Measurements from ENCODE around the gene HDC.

HDC gene

GRCh38 chr15:50252556-50252955 is 13.0 kb downstream of the HDC start:
- no peak for DNase-seq (ENCODE audit: low read depth)

DNA sequence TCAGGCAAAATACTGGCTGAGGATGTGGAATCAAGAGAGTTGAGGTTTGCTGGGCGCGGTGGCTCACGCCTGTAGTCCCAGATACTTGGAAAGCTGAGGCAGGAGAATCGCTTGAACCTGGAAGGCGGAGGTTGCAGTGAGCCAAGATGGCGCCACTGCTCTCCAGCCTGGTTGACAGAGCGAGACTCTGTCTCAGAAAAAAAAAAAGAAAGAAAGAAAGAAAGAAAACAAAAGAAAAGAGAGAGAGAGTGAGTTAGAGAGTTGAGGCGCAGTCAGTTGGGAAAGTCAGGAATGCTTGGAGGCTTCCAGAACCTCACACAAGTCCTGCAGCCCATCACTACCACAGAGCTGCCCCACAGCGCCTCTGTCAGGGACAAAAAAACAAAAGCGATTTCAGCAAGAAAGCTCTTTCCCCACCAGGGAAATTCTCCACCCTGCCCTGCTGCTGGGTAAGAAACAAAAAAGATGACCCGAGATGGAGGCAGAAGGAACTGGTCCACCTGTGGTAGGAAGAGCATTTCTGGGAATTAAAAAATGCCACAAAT is 13.8 kb downstream of the HDC start:
- no peak for DNase-seq (ENCODE audit: low read depth)

DNA sequence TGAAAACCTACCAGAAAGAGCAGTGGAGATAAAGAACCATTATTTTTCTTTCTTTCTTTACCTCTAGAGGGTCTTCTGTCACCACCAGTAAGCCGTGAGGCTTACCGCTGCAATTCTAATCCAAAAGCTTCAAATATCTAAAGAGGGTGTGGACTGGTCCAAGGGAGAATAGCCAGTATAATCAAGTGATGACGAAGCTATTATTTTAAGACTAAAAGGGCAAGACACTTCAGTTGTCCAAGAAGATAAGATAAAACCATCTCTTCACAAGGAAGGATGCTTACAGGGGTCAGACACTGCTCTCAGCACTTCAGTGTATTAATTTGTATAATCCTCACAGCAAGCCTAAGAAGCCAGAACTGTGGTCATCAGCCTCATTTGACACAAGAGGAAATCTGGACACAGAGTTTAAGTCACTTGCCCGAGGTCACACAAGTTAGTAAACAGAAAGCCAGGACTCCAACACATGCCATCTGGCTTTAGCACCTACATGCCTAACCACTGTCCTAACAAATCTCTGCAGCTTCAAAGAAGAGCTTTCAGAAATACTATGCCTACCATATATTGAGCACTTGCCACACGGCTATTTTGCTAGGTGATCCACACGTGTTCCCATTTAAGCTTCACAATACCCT is 14.6 kb downstream of the HDC start:
- DNase-seq (ENCODE audit: low read depth): no peak

- DNase-seq (ENCODE audit: low read depth): no peak
These were observed 15.8 kb downstream of the HDC start for GRCh38 chr15:50249704-50250103.

DNA sequence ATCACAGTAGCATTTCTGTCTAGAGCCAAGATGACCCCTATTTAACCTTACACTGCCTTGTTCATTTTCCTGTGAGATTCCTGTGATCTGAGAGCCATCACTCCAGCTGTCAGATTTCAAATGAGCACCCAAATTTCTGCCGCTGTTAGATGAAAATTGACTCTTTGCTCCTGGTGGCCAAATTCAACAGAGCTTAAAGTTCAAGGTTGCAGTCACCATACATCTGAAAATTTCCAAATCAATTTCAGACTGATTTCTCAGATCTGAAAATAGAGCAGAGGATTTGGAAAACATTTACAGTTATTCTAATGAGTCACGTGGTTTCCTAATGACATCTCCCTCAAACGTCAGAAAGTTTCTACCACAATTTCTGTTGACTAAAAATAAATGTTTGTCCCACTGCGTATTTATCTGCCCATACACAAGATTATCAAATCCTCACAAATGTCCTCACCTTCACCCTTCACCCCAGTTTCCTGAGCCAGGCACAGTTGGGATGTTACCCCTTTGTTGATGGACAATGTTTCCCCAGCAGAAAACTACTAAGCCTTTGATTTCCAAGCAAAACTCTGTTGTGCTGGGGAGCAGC is 16.4 kb downstream of the HDC start:
- no peak for DNase-seq (ENCODE audit: low read depth)

GRCh38 chr15:50247819-50248655 is 17.5 kb downstream of the HDC start:
- DNase-seq (ENCODE audit: low read depth): no peak

DNA sequence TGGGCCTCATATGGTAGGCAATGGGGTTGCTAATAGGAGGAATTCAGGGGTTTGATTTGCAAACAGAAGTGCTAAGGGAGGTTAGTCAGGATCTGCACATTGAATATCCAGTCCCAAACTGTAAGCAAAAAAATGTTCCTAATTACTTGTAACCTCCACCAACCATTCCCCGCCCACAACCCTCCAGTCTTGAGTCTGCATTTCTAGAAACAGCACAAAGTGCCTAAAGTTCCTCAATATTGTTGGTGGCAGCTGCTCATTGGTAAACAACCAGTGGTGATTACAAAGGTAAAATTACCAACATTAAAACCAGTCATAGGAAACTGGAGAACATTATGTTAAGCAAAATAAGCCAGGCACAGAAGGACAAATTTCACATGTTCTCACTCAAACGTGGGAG is 18.9 kb downstream of the HDC start:
- no peak for DNase-seq (ENCODE audit: low read depth)

DNA sequence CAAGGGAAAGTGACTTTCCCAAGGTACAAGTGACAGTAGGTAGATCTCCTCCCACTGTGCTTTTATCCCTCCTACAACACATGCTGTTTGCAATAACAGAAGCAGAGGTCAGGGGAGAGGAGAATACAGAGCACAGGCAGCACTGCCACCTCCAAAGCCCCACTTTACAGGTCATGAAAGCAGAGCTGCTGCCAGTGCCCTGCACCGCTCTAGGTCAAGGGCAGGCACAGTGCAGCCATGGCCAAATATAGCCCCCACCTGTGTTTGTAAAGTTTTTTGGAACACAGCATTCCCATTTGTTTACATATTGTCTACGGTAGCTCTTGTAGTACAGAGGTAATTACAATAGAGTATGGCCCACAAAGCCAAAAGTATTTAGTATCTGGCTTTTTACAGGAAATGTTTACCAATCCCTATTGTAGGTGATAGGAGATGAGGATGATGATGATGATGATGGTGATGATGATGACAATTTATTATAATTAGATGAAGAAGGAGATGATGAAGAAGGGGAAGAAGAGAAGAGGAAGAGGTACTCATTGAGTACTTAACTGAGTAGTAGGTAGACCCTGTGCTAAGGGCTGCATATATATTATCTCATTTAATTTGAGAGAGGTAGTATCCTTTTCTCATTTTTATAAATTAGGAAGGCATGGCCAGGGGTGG is 20.4 kb downstream of the HDC start:
- no peak for DNase-seq (ENCODE audit: low read depth)

- no peak for DNase-seq (ENCODE audit: low read depth)
These were observed 21.4 kb downstream of the HDC start for GRCh38 chr15:50244153-50244552.

DNA sequence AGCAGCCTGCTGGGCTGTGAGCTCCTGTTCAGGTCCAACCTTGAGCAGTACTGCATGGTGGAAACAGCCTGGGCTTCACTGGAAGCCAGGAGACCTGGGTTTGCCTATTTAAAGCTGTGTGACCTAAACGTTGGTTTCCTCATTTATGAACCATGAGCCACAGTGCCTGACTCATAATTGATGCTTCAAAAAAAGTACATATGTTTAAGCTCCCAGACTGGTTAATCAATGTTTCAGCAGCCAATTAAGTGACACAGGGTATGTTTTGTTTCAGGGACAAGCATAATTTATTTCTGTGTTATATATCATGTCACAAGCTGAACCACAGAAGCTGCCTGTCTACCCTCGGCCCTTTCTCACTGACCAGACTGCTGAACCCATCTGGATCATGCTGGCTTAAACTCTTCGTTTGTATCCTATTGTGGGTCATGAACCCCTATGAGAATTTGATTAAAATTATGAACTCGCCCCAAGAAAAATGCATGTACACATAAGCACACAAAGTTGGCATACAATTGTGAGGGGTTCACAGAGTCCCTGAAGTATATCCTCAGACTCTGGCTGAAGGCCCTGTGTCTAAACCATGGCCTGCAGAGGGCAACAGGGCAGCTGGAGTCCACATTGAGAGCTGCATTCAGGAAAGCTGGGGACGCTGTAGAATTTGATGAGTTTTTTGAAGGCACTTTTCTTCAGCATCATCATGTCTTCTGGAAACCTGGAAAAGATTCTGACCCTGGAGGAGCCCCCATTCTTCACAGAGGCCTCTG is 23.7 kb downstream of the HDC start:
- no peak for DNase-seq (ENCODE audit: low read depth)

DNA sequence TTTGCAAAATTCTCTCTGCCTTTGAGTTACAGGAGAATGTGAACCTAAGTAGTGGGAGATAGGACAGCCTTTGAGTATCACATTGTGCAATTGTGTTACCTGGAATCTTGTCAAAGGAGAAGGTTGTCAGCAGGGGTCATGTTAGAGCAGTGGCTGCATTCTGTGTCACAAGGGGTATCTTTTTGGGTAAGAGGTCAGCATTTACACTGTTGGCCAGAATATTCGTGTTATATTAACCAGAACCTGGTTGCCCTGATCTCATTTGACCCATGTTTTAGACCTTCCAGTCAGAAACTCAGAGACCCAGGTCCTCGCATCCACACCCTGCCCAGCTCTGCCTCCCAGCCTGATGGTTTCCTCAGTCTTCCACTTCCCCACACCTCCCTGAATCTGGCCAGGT is 27.3 kb downstream of the HDC start:
- no peak for DNase-seq (ENCODE audit: low read depth)

DNA sequence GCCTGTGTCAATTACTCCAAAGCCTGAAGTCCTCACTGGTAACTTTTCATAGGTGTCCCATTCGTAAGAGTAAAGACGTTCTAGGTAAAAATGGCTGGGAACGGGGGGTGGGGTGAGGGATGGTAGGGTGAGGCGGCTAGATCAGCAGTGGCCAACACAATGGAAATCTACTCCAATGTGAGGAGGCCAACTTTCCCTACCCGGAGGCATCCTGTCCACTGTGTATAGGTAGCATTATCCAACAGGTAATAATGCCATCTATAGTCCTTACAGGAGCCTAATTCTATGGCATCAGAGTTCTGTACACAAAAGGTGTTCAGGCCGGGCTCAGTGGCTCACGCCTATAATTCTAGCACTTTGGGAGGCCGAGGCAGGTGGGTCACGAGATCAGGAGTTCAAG is 29.1 kb downstream of the HDC start:
- DNase-seq (ENCODE audit: low read depth): no peak

DNA sequence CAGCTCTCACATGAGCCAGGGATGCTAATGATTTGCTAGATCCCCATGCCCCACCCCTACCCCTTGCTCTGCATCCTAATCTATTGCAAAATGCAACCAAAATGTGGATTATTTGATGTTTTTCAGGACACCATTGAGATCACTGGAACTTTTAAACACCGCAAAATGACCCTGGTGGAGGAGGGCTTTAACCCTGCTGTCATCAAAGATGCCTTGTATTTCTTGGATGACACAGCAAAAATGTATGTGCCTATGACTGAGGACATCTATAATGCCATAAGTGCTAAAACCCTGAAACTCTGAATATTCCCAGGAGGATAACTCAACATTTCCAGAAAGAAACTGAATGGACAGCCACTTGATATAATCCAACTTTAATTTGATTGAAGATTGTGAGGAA is 29.7 kb downstream of the HDC start:
- DNase-seq (ENCODE audit: low read depth): no peak

DNA sequence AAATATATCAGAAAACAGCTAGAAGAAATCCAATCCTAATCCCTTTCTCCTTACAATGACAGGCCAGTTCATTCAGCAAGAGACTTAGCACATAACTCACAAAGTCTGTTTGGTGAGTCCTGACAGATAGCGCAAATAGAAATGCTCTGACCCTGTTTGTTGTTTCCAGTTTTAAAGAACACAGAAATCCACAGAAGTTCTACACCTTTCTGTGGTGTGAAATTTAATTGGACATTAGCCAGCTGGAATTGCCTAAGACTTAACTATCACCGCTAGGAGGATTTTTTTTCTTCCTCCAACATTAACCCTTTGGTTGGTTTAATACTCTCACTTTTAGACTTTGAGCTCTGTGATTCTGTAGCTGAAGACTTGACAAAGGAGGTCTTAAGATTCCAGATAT is 30.8 kb downstream of the HDC start:
- DNase-seq (ENCODE audit: low read depth): no peak

GRCh38 chr15:50233192-50233736 is 32.3 kb downstream of the HDC start:
- no peak for DNase-seq (ENCODE audit: low read depth)

DNA sequence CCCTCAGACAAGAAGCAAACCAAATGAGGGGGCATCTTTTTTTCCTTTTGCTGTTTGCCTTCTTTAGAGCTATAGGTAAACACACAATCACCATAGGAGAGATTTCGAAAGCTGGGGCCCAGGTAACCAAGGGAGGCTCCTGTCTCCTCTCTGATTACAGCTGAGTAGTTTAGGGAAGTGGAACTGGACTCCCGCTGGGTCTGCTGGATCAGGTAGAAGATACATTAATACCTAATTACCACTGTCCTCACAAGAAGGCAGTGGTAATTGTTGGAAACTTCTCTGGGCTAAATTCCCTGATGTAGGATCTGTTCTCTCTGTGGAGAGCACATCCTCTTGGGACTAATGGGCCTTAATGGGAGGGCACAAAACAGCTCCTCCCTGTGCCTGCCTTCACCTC is 32.7 kb downstream of the HDC start:
- no peak for DNase-seq (ENCODE audit: low read depth)

DNA sequence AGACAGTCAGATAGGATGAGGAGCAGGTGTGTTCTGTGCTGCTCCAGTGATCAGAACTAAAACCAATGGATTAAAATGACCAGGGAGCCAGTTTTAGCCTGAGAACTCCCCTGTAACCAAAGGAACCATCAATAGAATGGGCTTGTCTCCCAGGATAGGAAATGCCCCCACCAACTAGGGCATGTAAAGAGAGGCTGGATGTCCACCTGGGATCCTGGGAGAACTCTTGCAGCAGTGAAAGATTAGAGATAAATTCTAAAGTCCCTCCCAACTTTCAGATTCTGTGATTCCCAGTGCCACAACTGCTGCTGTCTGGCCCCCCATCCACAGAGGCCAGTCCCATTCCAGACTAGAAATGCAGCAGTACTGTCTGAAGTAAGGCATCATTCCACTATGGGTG is 33.8 kb downstream of the HDC start:
- no peak for DNase-seq (ENCODE audit: low read depth)

GRCh38 chr15:50229336-50229735 is 36.2 kb downstream of the HDC start:
- no peak for DNase-seq (ENCODE audit: low read depth)

GRCh38 chr15:50228866-50229265 is 36.7 kb downstream of the HDC start:
- DNase-seq (ENCODE audit: low read depth): no peak

DNA sequence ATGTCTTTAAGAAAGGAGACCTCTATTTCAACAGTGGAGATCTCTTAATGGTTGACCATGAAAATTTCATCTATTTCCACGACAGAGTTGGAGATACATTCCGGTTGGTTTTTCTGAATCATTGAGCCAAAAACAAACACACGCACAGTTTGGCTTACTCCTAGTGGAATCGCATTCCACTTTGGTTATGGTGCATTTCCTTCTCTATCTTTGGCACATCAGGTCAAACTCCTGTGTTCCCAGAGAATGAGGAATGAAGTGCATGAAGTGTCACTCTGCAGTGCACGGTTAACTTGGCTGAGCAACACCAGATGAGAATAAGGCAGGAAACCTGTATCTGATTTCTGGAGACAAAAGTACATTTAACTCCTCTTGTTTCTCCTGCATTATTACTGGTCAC is 38.5 kb downstream of the HDC start:
- no peak for DNase-seq (ENCODE audit: low read depth)

GRCh38 chr15:50225938-50226337 is 39.6 kb downstream of the HDC start:
- DNase-seq (ENCODE audit: low read depth): no peak

DNA sequence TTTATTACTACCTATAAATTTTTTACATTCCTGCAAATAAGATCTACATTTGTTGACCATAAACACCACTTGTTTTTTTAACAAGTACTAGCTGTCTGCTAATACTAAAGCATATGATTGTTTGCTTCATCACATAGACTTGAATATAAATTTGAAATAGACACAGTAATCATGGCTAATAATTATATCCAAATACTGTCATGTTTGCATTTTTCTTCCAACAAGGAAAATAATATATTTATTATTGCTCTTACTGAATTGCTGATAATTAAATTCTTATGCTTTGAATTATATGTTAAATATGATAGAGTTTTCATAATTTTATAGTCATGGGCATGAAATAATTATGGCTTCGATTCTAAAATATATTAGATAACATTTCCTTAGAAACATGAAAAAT is 40.5 kb downstream of the HDC start:
- DNase-seq (ENCODE audit: low read depth): no peak

All from activated T-helper 1 cell treated with Interleukin-2 at 50 U/mL for 16 hours (primary cell).